Endodermal cell (in vitro differentiated cells): ENCODE data around the gene CCDC73. TPM values are rescaled to one million over a fixed set of nuclear protein-coding genes. Genes with fewer than 3 reads are reported as not detected.

Source experiments
- DNase-seq: peaks from one replicate; pipeline ENCODE4 v3.0.0-alpha.2; 2017
- H3K27ac ChIP-seq: 2 replicates; pipeline ENCODE4 v1.5.1; 2013; ENCODE audit warnings: mild to moderate bottlenecking, low read depth, low read length, moderate library complexity
- H3K27me3 ChIP-seq: 2 replicates; pipeline ENCODE4 v1.6.1; 2013; ENCODE audit warnings: mild to moderate bottlenecking, low read length, moderate library complexity; ENCODE audit not compliant: insufficient read depth, control insufficient read depth, poor library complexity, severe bottlenecking
- H3K36me3 ChIP-seq: 2 replicates; pipeline ENCODE4 v1.7.0; 2013; ENCODE audit warnings: mild to moderate bottlenecking, low read length, moderate library complexity; ENCODE audit not compliant: control insufficient read depth, insufficient read depth
- H3K4me1 ChIP-seq: one replicate; pipeline ENCODE4 v1.7.0; 2013; ENCODE audit warnings: low read length; ENCODE audit not compliant: control insufficient read depth, insufficient read depth
- H3K4me3 ChIP-seq: 2 replicates; pipeline ENCODE4 v1.5.1; 2013; ENCODE audit warnings: mild to moderate bottlenecking, low read length, moderate library complexity
- H3K9ac ChIP-seq: 2 replicates; pipeline ENCODE4 v1.6.1; 2013; ENCODE audit warnings: mild to moderate bottlenecking, low read length, moderate library complexity; ENCODE audit not compliant: poor library complexity, severe bottlenecking; ENCODE audit errors: extremely low read depth
- H3K9me3 ChIP-seq: 2 replicates; pipeline ENCODE4 v1.6.1; 2013; ENCODE audit warnings: mild to moderate bottlenecking, low read length, moderate library complexity; ENCODE audit not compliant: control insufficient read depth
- H3K27ac Mint-ChIP-seq: 2 replicates; pipeline ENCODE4 v1.8.0; 2020; ENCODE audit warnings: mixed read lengths
- H3K27me3 Mint-ChIP-seq: 2 replicates; pipeline ENCODE4 v1.8.0; 2021; ENCODE audit warnings: mild to moderate bottlenecking, mixed read lengths; ENCODE audit not compliant: insufficient read depth
- H3K36me3 Mint-ChIP-seq: 2 replicates; pipeline ENCODE4 v1.8.0; 2020; ENCODE audit warnings: low read depth, mixed read lengths
- H3K4me1 Mint-ChIP-seq: 2 replicates; pipeline ENCODE4 v1.8.0; 2020; ENCODE audit warnings: mixed read lengths
- H3K4me3 Mint-ChIP-seq: 2 replicates; pipeline ENCODE4 v1.8.0; 2020; ENCODE audit warnings: mild to moderate bottlenecking, moderate library complexity, mixed read lengths
- H3K9me3 Mint-ChIP-seq: 2 replicates; pipeline ENCODE4 v1.8.0; 2020; ENCODE audit warnings: mild to moderate bottlenecking, mixed read lengths
- CTCF ChIP-seq: fragments of 200-600 bp; sonication (generic); conservative IDR thresholded peaks from 2 replicates; pipeline ENCODE4 v1.5.0; 2021; ENCODE audit warnings: antibody characterized with exemption, mild to moderate bottlenecking
- WGBS, 2 experiments: methylation state at CpG; one replicate each; pipeline versions ENCODE4 v1.1.5 to v1.1.7; 2013; ENCODE audit warnings: missing lambda C conversion rate in 2 of 2, mixed read lengths in 1 of 2; ENCODE audit not compliant: insufficient coverage in 1 of 2, insufficient read length in 1 of 2; 5-methylcytosine and 5-hydroxymethylcytosine counted together
- total RNA-seq, 2 donors: library from RNA; stranded (reverse); fragmentation: NEBNext Ultra II Directional in 1 of 2; extraction: Animal tissue kit (Norgen Biotek cat#: 25700) in 1 of 2; gene quantifications; 2 replicates in 1 of 2; 3 replicates in 1 of 2; pipeline ENCODE4 v1.2.1, GENCODE V29; 2021

Gene CCDC73
- total RNA-seq, 2 donors from 2014 or later: not detected

- Histone ChIP-seq H3K27me3 (no peaks in the 10 kb centered on the region), H3K9ac (no peak overlapping the region), H3K4me1 (no peaks in the 10 kb centered on the region), H3K36me3 (no peaks in the 10 kb centered on the region), H3K9me3 (no peaks in the 10 kb centered on the region), H3K27ac (no peak overlapping the region), H3K4me3 (no peak overlapping the region)
- 81 to 100% methylated on average over 1 to 3 of the region's 3 CpGs for WGBS, 2 experiments
- Mint-ChIP-seq H3K36me3 (no peaks in the 10 kb centered on the region), H3K27ac (no peak overlapping the region), H3K4me1 (no peaks in the 10 kb centered on the region), H3K27me3 (no peaks in the 10 kb centered on the region), H3K9me3 (no peaks in the 10 kb centered on the region), H3K4me3 (no peak overlapping the region)
- DNase-seq: no peak
- TF ChIP-seq CTCF: no peak
These were observed 2.0 kb upstream of the CCDC73 start for GRCh38 chr11:32796425-32796824.

- 34 to 40% methylated on average over 11 to 13 of the region's 13 CpGs for WGBS, 2 experiments
- Mint-ChIP-seq H3K4me1 (no peaks in the 10 kb centered on the region), H3K27me3 (no peaks in the 10 kb centered on the region), H3K4me3 (no peak overlapping the region), H3K27ac (no peak overlapping the region), H3K9me3 (no peaks in the 10 kb centered on the region), H3K36me3 (no peaks in the 10 kb centered on the region)
- peak; percentile 85 for TF ChIP-seq CTCF
- H3K4me3 ChIP-seq: no peak overlapping the region
- no peaks in the 10 kb centered on the region for H3K9me3 ChIP-seq
- no peaks in the 10 kb centered on the region for H3K27me3 ChIP-seq
- H3K9ac ChIP-seq: no peak overlapping the region
- no peaks in the 10 kb centered on the region for H3K4me1 ChIP-seq
- peak; percentile 80 for DNase-seq
- H3K36me3 ChIP-seq: no peaks in the 10 kb centered on the region
- no peak overlapping the region for H3K27ac ChIP-seq
These were observed 1.4 kb downstream of the CCDC73 start for GRCh38 chr11:32792948-32793475.

GRCh38 chr11:32792111-32792947 lies 2.1 kb downstream of the CCDC73 start:
- TF ChIP-seq CTCF: no peak
- no peaks in the 10 kb centered on the region for H3K36me3 Mint-ChIP-seq
- H3K9ac ChIP-seq: no peak overlapping the region
- no peak overlapping the region for H3K4me3 Mint-ChIP-seq
- no peaks in the 10 kb centered on the region for H3K4me1 ChIP-seq
- DNase-seq: no peak
- no peaks in the 10 kb centered on the region for H3K27me3 Mint-ChIP-seq
- no peaks in the 10 kb centered on the region for H3K9me3 ChIP-seq
- no peak overlapping the region for H3K4me3 ChIP-seq
- no peaks in the 10 kb centered on the region for H3K4me1 Mint-ChIP-seq
- H3K9me3 Mint-ChIP-seq: no peaks in the 10 kb centered on the region
- no peaks in the 10 kb centered on the region for H3K36me3 ChIP-seq
- 43 to 72% methylated on average over 2 to 6 of the region's 6 CpGs for WGBS, 2 experiments
- no peak overlapping the region for H3K27ac Mint-ChIP-seq
- H3K27ac ChIP-seq: no peak overlapping the region
- no peaks in the 10 kb centered on the region for H3K27me3 ChIP-seq
